ENCODE results near the gene NOP58.
"Not testable (repeated sequence)": the region's sequence is repeated elsewhere in the genome, so short reads cannot be mapped to it uniquely, and the experiment has no call there.

Gene NOP58

GRCh38 chr2:202307690-202308089 is 42.1 kb downstream of the NOP58 start:
- no peak for DNase-seq (ENCODE audit: low spot score)

DNA sequence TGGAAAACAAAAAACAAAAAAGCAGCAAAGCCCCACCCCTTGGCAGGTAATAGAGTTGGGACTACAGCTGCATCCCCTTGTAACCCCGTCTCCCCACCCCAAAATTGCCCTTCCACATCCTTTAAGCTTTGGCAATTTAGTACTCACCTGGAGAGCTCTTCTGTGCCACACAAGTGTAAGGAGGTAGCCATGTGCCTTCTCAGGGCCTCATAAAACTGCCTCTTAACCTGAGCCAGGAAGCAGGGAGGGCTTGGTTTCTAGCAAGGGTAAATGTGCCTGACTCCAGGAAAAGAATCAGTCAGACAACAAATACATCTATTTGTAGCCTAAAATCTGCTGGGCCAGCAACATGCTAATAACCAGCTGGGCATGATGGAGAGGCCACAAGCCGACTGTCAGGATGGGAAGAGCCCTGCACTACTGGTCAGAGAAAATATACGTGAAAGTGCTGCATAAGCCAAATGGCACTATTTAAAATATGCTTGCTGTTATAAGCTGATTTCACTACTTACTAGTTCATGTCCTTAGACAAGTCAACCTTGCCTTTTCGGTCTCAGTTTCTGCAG is 46.3 kb downstream of the NOP58 start:
- no peak for DNase-seq (ENCODE audit: low spot score)

- no peak for DNase-seq (ENCODE audit: low spot score)
These were observed 48.6 kb downstream of the NOP58 start for GRCh38 chr2:202314116-202314515.

DNA sequence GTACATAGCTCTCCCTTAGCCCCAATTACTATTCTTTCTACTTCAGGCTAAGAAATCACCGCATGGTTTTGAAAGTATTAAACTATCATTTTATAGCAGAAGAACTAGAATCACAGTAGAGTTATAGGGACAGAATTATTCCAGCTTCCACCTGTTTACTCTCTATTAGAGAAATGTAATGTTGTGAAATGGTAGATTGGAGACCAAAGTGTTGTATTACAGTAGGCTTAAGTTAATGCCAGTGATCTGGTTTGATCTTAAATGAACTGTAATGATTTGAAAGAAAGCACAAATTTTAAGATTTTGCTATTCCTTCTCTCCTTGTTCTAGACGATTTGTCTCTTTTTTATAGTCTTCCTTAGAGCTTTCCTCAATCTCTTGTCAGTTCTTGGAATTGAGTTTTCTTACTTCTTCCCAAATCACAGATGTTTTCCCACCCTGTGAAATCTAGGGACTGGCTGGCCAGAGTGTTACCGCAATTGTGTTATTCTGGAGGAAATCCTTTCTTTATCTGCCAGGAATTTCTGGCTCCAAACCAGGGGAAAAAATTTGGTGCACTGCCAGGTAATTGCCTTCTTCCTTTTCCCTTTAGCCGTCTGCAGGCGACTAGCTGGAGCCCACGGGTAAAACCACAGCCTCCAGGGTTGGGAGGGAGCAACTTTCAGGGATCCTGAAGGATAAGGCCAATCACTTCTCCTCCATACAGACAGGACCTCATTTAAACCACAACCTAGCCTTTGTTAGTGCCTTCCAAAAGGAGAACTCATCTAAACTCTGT is 51.7 kb downstream of the NOP58 start:
- DNase-seq (ENCODE audit: low spot score) = no peak

DNA sequence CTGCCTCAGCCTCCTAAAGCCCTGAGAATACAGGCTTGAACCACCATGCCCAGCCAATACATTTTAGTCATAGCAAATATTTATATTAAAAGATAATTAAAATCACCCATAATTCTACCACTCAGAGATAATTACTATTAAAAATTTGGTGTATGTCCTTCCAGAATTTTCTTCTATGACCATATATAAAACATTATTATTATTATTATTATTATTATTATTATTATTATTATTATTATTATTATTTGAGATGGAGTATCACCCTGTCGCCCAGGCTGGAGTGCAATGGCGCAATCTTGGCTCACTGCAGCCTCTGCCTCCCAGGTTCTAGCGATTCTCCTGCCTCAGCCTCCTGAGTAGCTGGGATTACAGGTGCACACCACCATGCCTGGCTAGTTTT is 54.8 kb downstream of the NOP58 start:
- DNase-seq (ENCODE audit: low spot score) = not testable (repeated sequence)

GRCh38 chr2:202322435-202322834 is 56.9 kb downstream of the NOP58 start:
- no peak for DNase-seq (ENCODE audit: low spot score)

DNA sequence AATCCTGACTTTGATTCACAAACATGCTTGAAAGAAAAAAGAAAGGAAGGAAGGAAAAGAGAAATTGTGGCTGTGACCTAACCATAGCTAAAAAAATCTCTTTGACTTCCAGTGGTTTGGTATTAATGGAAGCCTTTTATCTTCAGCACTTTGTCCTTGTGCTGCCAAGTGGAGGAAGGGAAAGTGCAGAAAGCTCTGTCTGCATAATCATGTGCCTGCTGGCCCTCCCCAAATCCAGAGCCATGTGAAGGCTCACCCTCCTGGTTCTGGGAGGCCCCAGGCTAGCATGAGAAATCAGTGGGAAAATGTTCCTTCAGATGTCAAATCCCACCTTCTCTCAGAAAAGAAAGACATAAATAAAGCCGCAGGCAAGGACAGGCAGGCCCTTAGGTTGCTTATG is 62.3 kb downstream of the NOP58 start:
- DNase-seq (ENCODE audit: low spot score) = no peak

DNA sequence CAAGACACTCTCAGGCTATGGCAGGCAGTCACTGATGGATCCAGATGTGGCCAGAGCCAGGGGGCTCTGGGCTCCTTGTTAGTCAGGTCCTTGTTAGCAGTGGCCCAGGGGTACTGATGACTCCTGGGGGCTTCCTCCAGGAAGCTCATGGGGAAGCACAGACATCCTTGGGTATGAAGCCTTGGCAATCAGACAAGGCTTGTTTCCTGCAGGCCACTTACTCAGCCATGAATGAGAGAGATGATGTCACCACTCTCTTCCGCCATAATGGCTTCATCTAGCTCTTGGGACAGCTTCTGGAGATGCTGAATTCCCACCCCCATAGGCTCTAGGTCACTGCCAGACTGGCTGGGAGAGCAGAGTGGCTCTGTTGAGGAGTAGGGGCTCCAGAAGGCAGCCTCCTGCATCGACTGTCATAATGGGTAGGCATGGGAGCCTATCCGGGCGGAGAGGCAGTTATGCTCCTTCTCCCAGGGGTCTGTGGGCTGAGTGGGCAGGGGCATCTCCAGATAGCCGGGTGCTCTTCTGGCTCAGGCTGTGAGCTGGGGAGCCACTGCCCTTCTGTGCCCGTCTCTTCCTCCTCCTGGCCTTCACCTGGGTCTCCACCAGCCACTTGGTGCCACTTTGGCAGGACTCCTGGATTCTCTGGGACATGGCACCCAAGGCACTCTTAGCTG is 70.4 kb downstream of the NOP58 start:
- no peak for DNase-seq (ENCODE audit: low spot score)

- DNase-seq (ENCODE audit: low spot score) = no peak
These were observed 71.6 kb downstream of the NOP58 start for GRCh38 chr2:202337151-202337550.

DNA sequence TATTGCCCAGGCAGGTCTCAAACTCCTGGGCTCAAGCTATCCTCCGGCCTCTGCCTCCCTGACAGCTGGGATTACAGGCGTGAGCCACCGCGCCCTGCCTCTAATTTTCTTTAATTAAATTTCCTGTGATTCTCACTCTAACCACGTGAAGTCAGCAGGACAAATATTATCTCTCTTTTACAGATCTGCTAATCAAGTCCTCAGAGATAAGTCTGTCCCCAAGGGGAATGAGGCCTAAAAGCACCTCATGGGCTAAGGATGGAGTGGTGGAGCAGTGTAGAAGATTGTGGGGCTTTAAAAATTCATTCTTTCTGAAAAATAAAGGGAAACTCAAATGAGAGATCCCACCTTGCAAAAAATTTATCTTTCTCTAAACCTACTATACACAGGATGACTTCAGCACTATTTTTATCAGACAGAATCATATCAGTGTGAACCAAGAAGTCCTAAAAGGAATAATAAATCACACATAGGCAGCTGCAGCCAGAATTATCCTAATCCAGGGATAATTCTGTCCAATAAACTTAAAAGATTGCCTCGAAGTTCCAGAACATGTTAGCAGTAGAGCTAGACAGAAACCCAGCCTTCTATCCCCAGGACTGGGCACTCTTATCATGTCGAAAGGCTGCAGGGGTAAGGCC is 72.3 kb downstream of the NOP58 start:
- DNase-seq (ENCODE audit: low spot score) = no peak

DNA sequence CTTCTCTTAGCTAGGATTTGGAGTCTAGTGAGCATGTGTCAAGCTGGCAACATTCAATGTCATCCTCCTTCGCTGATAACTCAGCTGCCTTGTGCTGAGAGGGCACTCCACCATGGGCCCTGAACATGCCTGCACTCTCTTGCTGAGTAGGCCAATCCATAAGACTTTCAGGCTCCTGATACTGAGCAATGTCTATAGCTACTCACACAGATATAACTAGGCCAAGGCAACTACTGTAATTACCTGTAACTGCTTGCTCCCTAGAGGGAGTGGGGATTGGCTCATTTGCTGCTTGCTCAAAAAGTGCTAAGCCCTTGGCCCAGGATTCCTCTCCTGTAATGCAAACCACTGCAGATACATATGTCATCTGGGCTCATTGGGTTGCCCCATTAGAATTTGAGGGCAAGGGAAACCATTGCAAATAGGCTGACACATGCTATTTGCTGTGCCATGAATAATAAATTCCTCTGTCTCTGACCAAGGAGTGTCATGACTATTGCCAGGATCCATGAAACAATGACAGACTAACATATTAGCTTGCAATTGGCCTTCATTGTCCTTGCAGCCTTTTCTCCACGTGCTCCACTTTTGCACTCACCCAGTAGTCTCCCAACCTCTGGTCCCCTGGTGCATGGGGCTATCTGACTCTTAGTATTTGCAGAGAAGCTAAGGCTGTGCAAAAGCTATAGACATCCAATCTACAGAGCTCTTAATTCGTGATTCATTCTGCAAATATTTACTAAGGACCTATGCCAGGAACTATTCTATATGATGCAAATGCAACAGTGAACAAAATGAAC is 73.7 kb downstream of the NOP58 start:
- no peak for DNase-seq (ENCODE audit: low spot score)

DNA sequence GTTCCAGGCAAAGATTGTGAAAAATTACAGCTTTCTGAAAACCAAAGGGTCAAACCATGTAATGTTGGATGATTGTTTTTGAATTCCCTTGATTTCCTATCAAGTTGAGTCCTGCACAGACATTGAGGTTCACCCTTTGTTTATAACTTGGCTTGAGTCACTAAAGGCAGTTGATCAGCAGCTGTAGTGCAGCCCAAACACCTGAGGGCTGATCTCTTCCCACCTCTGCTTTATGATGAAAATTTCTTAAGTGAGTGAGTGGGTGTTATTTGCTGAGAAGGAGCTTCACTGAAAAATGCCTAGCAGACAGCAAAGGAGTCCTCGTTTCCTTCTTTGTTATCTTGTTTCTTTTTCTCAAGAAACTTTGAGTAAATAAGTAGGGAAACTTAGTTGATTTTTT is 78.6 kb downstream of the NOP58 start:
- no peak for DNase-seq (ENCODE audit: low spot score)

- no peak for DNase-seq (ENCODE audit: low spot score)
These were observed 80.6 kb downstream of the NOP58 start for GRCh38 chr2:202346180-202346579.

All from hematopoietic multipotent progenitor cell treated with erythropoietin and hydrocortisone succinate and interleukin-3 and kit ligand, for 15 days (in vitro differentiated cells).